ENCODE data around the gene MTERF4.

DNA sequence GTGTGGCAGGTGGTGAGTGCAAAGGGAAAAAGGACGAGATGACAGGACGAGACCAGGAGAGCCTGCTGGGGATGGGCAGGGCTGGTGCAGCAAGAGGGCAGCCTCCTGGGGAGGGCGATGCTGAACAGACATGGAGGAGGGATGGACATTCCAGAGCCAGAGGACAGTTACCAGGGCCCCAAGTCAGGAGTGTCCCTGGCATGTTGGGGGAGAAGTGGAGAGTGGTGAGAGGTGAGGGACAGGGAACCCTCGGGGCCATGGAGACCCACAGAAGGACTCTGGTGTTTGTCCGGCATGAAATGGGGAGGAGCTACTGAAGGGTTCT, 19.0 kb downstream of the MTERF4 start:
- TF ChIP-seq POLR2A (IDR thresholded peaks at IDR 0.05) (no peak), POLR2AphosphoS5 (IDR thresholded peaks at IDR 0.05) (no peak)
- TF ChIP-seq, protein P1, sequence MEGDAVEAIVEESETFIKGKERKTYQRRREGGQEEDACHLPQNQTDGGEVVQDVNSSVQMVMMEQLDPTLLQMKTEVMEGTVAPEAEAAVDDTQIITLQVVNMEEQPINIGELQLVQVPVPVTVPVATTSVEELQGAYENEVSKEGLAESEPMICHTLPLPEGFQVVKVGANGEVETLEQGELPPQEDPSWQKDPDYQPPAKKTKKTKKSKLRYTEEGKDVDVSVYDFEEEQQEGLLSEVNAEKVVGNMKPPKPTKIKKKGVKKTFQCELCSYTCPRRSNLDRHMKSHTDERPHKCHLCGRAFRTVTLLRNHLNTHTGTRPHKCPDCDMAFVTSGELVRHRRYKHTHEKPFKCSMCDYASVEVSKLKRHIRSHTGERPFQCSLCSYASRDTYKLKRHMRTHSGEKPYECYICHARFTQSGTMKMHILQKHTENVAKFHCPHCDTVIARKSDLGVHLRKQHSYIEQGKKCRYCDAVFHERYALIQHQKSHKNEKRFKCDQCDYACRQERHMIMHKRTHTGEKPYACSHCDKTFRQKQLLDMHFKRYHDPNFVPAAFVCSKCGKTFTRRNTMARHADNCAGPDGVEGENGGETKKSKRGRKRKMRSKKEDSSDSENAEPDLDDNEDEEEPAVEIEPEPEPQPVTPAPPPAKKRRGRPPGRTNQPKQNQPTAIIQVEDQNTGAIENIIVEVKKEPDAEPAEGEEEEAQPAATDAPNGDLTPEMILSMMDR (IDR thresholded peaks at IDR 0.05) = no peak

Data from prostate gland (tissue), 2 donors.